ENCODE measurements around the gene STPG4. TPM values are rescaled to one million over a fixed set of nuclear protein-coding genes. Genes with fewer than 3 reads are reported as not detected.

Gene STPG4
- total RNA-seq, 2 donors from 2014 or later: 0.21 TPM; not detected in 1

DNA sequence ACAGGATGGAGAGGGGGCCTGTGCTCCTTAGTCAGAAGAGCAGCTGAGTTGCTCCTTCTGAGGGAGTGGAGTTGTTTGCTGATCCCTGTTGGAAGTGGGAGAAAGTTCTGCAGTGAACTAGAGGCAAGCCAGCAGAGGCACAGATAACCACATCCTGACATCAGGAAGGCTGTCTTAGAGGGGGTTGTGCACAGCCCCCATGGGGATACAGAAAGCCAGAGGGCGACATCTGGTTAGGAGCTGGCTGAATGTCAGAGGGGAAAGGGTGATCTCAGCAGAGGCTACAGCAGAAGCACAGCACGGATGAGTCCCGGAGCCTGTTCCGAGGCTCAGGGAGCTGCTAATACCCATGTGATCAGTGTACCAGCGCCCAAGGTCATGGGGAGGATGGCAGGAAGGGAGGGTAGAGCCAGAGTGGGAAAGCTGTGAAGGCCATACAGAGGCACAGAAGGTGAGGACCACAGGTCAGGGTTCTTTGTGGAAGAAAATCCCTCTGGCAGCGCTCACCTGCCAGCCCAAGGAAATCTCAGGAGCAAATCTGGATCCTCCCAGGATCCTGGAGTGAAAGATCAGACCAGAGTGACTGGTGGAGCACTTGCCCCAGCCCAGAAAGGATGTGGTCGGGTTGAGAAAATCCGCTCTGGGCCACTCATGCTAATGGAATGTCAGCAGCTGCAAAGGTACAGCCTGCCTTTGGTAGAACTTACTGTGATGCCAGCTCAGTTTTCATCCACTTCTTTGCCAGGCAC lies 111.8 kb downstream of the STPG4 start:
- no peaks in the 10 kb centered on the region for H3K9me3 ChIP-seq (ENCODE audit: control insufficient read depth, low read length, poor library complexity, severe bottlenecking)
- no peak for ATAC-seq
- no peak overlapping the region for H3K4me3 Mint-ChIP-seq
- H3K27ac Mint-ChIP-seq: peak overlapping the region; percentile 85
- H3K27me3 Mint-ChIP-seq: no peaks in the 10 kb centered on the region
- peaks cover 10% of the 10 kb centered on the region for H3K36me3 Mint-ChIP-seq (ENCODE audit: low read depth)
- peaks cover 27% of the 10 kb centered on the region for H3K4me1 Mint-ChIP-seq
- DNase-seq: no peak

DNA sequence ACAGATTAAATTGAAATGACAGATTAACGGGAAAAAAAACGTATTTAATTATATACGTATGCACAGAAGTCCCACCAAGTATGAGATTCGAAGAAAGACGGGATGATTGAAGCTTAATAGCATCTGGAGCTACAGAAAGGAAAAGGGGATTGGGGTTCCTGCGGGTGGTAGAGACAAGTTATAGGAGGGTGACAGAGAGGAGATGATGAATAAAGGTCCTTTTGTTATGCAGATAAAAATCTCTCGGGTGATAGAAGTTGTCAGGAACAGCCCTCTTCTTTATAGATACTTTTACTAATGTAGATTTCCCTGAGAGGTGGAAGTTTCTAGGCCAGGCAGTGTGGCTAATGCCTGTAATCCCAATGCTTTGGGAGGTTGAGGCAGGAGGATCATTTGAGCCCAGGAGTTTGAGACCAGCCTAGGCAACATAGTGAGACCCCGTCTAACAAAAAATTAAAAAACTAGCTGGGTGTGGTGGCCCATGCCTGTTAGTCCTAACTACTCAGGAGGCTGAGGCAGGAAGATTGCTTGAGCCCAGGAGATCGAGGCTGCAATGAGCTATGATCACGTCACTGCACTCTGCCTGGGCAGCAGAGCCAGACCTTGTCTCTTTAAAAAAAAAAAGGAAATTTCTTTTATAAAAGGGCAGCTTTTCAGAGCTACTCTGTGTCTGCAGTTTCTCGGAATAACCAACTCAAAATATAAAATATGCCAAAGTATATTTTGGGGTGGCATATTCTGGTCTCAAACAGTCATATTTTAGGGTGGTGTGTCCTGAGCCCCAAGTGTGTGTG lies 113.0 kb downstream of the STPG4 start:
- no peak overlapping the region for H3K27ac Mint-ChIP-seq
- no peak for ATAC-seq
- H3K4me1 Mint-ChIP-seq: peaks cover 25% of the 10 kb centered on the region

DNA sequence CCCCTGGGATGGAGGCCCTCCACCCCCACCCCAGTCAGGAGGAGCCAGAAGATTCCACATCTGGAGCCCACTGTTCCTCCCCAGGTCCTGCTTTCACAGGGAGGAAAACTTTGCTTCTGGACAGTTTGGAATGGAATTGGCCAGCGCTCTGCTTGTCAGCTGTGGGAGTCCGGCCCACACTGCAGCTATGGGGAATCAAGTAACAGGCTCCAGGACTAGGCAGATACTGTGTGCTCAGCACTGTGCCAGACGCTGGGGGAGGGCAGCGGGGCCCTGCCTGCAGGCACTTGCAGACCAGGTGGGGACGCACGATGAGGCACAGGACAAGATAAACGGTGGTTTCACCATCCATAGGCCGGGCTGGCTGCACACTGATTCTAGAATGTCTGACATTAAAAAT lies 114.0 kb downstream of the STPG4 start:
- peaks cover 25% of the 10 kb centered on the region for H3K4me1 Mint-ChIP-seq
- H3K27ac Mint-ChIP-seq: no peak overlapping the region
- no peaks in the 10 kb centered on the region for H3K9me3 ChIP-seq (ENCODE audit: control insufficient read depth, low read length, poor library complexity, severe bottlenecking)
- no peak overlapping the region for H3K4me3 Mint-ChIP-seq
- no peak for DNase-seq
- ATAC-seq: no peak
- peaks cover 10% of the 10 kb centered on the region for H3K36me3 Mint-ChIP-seq (ENCODE audit: low read depth)
- H3K27me3 Mint-ChIP-seq: no peaks in the 10 kb centered on the region

More for the DNA sequence above, 113.0 kb downstream of the STPG4 start:
- Mint-ChIP-seq H3K4me3 (no peak overlapping the region), H3K27me3 (no peaks in the 10 kb centered on the region), H3K36me3 (ENCODE audit: low read depth) (peaks cover 10% of the 10 kb centered on the region)
- H3K9me3 ChIP-seq (ENCODE audit: control insufficient read depth, low read length, poor library complexity, severe bottlenecking): no peaks in the 10 kb centered on the region
- no peak for DNase-seq

DNA sequence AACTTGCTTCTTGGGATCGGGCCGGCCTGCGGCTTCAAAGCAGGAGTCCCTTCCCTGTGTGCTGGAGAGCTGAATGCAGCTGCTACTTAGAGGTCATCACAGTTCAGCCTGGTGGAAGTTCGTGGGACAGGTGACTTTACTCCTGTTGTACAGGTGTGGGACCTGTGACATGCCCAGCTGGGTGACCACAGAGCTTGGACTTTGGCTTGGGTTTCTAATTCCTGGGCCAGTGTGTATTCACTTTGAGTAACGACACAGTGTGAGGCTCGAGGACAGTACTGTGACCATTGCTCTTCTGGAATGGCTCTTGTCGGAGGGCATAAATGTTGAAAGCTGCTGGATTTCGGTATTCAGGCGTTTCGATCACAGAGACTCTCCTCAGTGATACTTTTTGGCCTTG lies 114.5 kb downstream of the STPG4 start:
- peaks cover 22% of the 10 kb centered on the region for H3K4me1 Mint-ChIP-seq
- no peak overlapping the region for H3K4me3 Mint-ChIP-seq
- H3K27me3 Mint-ChIP-seq: no peaks in the 10 kb centered on the region
- DNase-seq (no peak), ATAC-seq (no peak)
- peaks cover 7% of the 10 kb centered on the region for H3K36me3 Mint-ChIP-seq (ENCODE audit: low read depth)
- H3K9me3 ChIP-seq (ENCODE audit: control insufficient read depth, low read length, poor library complexity, severe bottlenecking): no peaks in the 10 kb centered on the region
- H3K27ac Mint-ChIP-seq: no peak overlapping the region

DNA sequence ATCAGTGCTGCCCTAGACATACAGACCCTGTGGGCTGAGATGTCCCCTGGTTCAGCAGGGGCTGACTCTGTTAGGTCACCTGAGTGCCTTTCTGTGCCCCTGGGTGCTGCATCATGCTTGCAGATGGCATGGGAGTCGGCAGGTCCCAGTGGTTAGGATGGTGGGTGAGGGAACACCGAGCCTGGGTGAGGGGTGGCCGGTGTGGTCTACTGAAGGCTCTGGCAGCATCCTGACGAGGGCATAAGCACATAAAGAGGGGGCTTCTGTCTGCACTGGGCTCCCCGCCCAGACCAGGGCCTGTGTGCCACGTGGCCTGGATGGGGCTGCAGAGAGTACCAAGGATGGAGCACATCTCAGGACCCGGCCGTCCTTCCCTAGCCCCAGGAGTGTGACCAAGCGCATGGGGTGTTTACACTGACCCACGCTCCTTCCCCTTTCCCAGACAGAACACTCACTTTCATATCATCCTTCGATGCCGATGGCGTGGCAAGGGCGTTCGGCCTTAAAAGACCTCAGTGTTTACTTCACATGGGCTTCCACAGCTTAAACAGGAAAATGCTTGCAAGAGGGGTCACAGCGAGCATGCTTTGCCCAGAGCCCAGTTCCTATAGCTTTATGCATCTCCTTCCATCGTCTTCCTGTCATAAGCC lies 115.1 kb downstream of the STPG4 start:
- ATAC-seq: no peak
- Mint-ChIP-seq H3K36me3 (ENCODE audit: low read depth) (peaks cover 7% of the 10 kb centered on the region), H3K27me3 (no peaks in the 10 kb centered on the region), H3K4me3 (no peak overlapping the region), H3K4me1 (peaks cover 24% of the 10 kb centered on the region), H3K27ac (no peak overlapping the region)
- no peaks in the 10 kb centered on the region for H3K9me3 ChIP-seq (ENCODE audit: control insufficient read depth, low read length, poor library complexity, severe bottlenecking)
- DNase-seq: no peak

DNA sequence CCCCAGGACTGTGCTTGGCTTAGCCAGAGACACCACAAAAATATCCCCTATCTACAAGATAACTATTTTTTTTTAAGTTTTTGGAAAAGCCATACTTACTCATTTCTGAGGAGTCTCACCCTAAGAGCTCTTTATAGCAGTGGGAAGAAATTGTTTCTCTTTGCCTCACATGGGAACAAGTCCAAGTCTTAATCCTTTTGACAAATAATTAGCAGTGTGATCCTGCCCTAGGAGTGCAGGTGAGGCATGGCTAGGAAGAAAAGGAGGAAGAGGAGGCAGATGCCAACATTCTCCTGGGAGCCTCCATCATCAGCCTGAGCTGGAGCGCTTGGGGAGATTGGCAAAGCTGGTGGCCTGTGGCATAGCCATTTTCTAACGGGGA lies 115.6 kb downstream of the STPG4 start:
- no peaks in the 10 kb centered on the region for H3K9me3 ChIP-seq (ENCODE audit: control insufficient read depth, low read length, poor library complexity, severe bottlenecking)
- Mint-ChIP-seq H3K36me3 (ENCODE audit: low read depth) (peaks cover 7% of the 10 kb centered on the region), H3K27me3 (no peaks in the 10 kb centered on the region), H3K4me1 (peaks cover 21% of the 10 kb centered on the region), H3K27ac (peak overlapping the region; percentile 16), H3K4me3 (no peak overlapping the region)
- DNase-seq (no peak), ATAC-seq (no peak)

DNA sequence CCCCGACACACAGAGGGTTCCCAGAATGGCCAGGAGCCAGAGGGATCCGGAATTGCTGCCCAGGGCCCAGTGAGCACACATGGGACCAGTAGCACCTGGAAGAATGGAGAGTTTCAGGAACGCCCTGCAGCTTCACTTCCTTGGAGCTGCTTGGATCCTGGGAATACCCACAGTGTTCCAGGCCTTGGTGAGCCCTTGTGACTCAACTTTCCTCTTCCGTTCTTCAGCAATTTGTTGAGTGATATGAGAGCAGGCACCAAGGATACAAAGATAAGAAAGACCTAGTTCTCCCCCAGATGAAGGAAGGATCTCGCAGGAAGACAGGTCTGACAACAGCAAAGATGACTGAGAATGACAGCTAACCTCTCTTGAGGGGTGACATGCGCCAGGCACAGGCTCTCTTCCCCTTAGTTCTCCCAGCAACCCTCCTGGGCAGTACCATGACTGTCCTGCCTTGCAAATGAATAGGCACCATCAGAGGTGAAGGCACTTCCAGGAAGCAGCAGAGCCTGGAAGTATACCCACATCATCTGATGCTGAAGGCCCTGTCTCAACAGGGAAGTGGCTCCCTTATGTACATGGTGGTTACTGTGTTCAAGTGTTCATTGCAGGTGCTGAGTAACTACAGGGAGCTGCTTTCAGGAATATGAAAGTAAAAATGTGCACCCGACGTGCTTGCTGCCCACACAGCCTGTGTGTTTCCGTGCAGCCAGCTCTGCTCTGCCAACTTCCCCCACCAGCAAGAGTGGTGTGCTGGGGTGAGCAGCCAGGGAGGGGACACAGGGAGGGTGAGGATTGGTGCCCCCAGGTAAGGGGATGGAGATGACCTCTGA lies 116.2 kb downstream of the STPG4 start:
- Mint-ChIP-seq H3K4me1 (peaks cover 15% of the 10 kb centered on the region), H3K36me3 (ENCODE audit: low read depth) (peaks cover 5% of the 10 kb centered on the region), H3K27ac (peak overlapping the region; percentile 16), H3K4me3 (no peak overlapping the region), H3K27me3 (no peaks in the 10 kb centered on the region)
- DNase-seq (no peak), ATAC-seq (peak; percentile 12)
- H3K9me3 ChIP-seq (ENCODE audit: control insufficient read depth, low read length, poor library complexity, severe bottlenecking): no peaks in the 10 kb centered on the region

DNA sequence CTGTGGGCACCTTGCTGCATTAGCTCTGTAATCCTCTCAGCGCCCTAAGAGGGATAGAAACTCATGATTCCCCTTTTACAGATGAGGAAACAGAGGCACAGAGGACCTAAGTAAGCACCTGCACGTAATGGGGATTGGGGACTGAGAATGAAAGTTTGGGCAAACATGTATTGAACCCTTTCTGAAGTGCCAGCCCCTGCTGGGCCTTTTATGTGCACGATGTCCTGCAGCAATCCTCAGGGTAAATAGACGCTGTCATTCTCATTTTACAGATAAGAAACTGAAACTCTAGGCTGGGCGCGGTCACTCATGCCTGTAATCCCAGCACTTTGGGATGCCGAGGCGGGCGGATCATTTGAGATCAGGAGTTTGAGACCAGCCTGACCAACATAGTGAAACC lies 117.4 kb downstream of the STPG4 start:
- no peak for DNase-seq
- H3K4me1 Mint-ChIP-seq: peaks cover 11% of the 10 kb centered on the region
- no peak for ATAC-seq
- peaks cover 2% of the 10 kb centered on the region for H3K36me3 Mint-ChIP-seq (ENCODE audit: low read depth)
- H3K27ac Mint-ChIP-seq: no peak overlapping the region
- no peak overlapping the region for H3K4me3 Mint-ChIP-seq
- no peaks in the 10 kb centered on the region for H3K27me3 Mint-ChIP-seq
- H3K9me3 ChIP-seq (ENCODE audit: control insufficient read depth, low read length, poor library complexity, severe bottlenecking): no peaks in the 10 kb centered on the region

Other genes with a start within 250 kb of the STPG4 start
- 10 to 100 TPM; 29.0 to 41.9 TPM for gene MCFD2, start 239.5 kb downstream of the STPG4 start, total RNA-seq
- gene TTC7A, start 214.1 kb downstream of the STPG4 start, total RNA-seq: 10 to 100 TPM; 56.3 to 63.0 TPM
- 100 to 1,000 TPM; 184 to 194 TPM for gene CALM2, start 21.2 kb upstream of the STPG4 start, total RNA-seq
- not detected for gene EPCAM, start 214.0 kb upstream of the STPG4 start, total RNA-seq
- gene MSH2, start 247.8 kb upstream of the STPG4 start, total RNA-seq: 1 to 10 TPM; 9.7 to 9.9 TPM